Lower leg skin (tissue), 4 donors: ENCODE data around the gene PHEX. TPM values are rescaled to one million over a fixed set of nuclear protein-coding genes. Genes with fewer than 3 reads are reported as not detected.

ENCODE experiments used
- DNase-seq, 2 donors: peaks; one replicate each; pipeline ENCODE4 v3.0.0-alpha.2; 2019; ENCODE audit warnings: low spot score in 2 of 2
- H3K4me3 ChIP-seq: fragments of 200-600 bp; sonication (generic); 2 replicates; pipeline ENCODE4 v1.5.1; 2017; ENCODE audit warnings: mild to moderate bottlenecking, low read depth; ENCODE audit not compliant: poor library complexity, severe bottlenecking
- CTCF ChIP-seq, 3 donors: fragments of 450-650 bp; IDR thresholded peaks; one replicate each; pipeline ENCODE4 v1.5.1; 2016; ENCODE audit warnings: antibody characterized with exemption in 3 of 3, mild to moderate bottlenecking in 3 of 3, moderate library complexity in 2 of 3
- POLR2A ChIP-seq, 2 donors: fragments of 450-650 bp; IDR thresholded peaks; one replicate each; pipeline ENCODE4 v1.6.1; 2016 to 2017; ENCODE audit warnings: antibody characterized with exemption in 2 of 2, mild to moderate bottlenecking in 1 of 2, moderate library complexity in 1 of 2
- WGBS, 2 donors: methylation state at CpG; one replicate each; pipeline ENCODE4 v1.1.5; 2018; 5-methylcytosine and 5-hydroxymethylcytosine counted together
- intact Hi-C: fragments of 100-400 bp; cut with DNase I; formaldehyde crosslinking; loops from one replicate; pipeline ENCODE4 v1.15.0; 2023; ENCODE audit warnings: low total_unique reads
- total RNA-seq, 4 donors: library from RNA; depleted of rRNA; stranded (reverse); fragments of >200 nt; gene quantifications; one replicate each; pipeline ENCODE4 v1.1.0, GENCODE V29; 2016

Gene PHEX
- total RNA-seq, 4 donors from 2014 or later = 0.08 to 1.6 (median 0.10) TPM; not detected in 1

GRCh38 chrX:22033818-22034217 is 1.7 kb downstream of the PHEX start:
- H3K4me3 ChIP-seq = no peak overlapping the region
- no peak for TF ChIP-seq CTCF (IDR thresholded peaks at IDR 0.05)
- 69 to 87% methylated on average over 5 of the region's 5 CpGs for WGBS, 2 donors
- DNase-seq = no peak
- intact Hi-C loops = no loop called here

GRCh38 chrX:22035236-22035635 is 3.1 kb downstream of the PHEX start:
- TF ChIP-seq CTCF (IDR thresholded peaks at IDR 0.05) (no peak), POLR2A (IDR thresholded peaks at IDR 0.05) (no peak)
- no peak for DNase-seq
- intact Hi-C loops = no loop called here
- no peak overlapping the region for H3K4me3 ChIP-seq
- 38 to 47% methylated on average over 1 of the region's 1 CpG for WGBS, 2 donors

DNA sequence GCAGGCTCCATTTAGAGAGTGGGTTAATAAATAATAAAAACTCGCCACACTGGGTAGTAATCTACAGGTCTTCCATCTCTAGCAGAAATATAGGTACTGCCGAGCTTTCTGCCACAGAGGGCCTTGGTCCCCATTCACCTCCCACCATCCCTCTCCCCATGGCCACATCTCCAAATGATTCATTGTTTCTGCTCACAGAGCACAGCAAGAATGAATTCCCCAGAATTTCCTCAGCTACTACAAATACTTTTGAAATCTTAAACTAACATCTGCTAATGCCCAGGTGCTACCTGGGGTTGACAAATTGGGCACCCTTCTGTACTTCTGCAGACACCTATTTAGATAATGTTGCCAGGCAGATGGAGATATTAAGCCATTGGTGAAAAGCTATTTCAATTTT is 5.1 kb downstream of the PHEX start:
- intact Hi-C loops = no loop called here
- TF ChIP-seq CTCF (IDR thresholded peaks at IDR 0.05) (no peak), POLR2A (IDR thresholded peaks at IDR 0.05) (no peak)
- 78 to 95% methylated on average over 2 of the region's 2 CpGs for WGBS, 2 donors
- DNase-seq = no peak
- H3K4me3 ChIP-seq = no peak overlapping the region

GRCh38 chrX:22037911-22038537 is 5.9 kb downstream of the PHEX start:
- intact Hi-C loops = no loop called here

GRCh38 chrX:22039541-22039940 is 7.4 kb downstream of the PHEX start:
- H3K4me3 ChIP-seq = no peak overlapping the region
- WGBS, 2 donors = 84 to 91% methylated on average over 6 of the region's 6 CpGs
- no peak for DNase-seq
- intact Hi-C loops = no loop called here
- TF ChIP-seq POLR2A (IDR thresholded peaks at IDR 0.05) (no peak), CTCF (IDR thresholded peaks at IDR 0.05) (no peak)

More at GRCh38 chrX:22037911-22038537, 5.9 kb downstream of the PHEX start:
- no peak overlapping the region for H3K4me3 ChIP-seq
- TF ChIP-seq POLR2A (IDR thresholded peaks at IDR 0.05) (no peak), CTCF (IDR thresholded peaks at IDR 0.05) (no peak)
- WGBS, 2 donors = 89 to 90% methylated on average over 13 of the region's 13 CpGs
- no peak for DNase-seq

- intact Hi-C loops = no loop called here
- TF ChIP-seq POLR2A (IDR thresholded peaks at IDR 0.05) (no peak), CTCF (IDR thresholded peaks at IDR 0.05) (no peak)
- H3K4me3 ChIP-seq = no peak overlapping the region
- no peak for DNase-seq
- WGBS, 2 donors = 80 to 94% methylated on average over 2 of the region's 2 CpGs
These were observed 8.1 kb downstream of the PHEX start for GRCh38 chrX:22040184-22040583.
